Fibroblast of lung (primary cell): ENCODE measurements around the gene MBD4. TPM values are rescaled to one million over a fixed set of nuclear protein-coding genes. Genes with fewer than 3 reads are reported as not detected.

ENCODE experiments used
- DNase-seq, 2 donors: peaks; one replicate each; pipeline versions ENCODE4 v3.0.0 to v3.0.0-alpha.2; 2010; ENCODE audit warnings: low read depth in 2 of 2
- H2AFZ ChIP-seq: 2 replicates; pipeline ENCODE4 v1.5.1; 2012; ENCODE audit warnings: low read length, control low read depth, inconsistent platforms
- H3K27ac ChIP-seq: 2 replicates; pipeline ENCODE4 v1.5.1; 2011; ENCODE audit warnings: low read length, control low read depth; ENCODE audit not compliant: insufficient read depth
- H3K27me3 ChIP-seq: 2 replicates; pipeline ENCODE4 v1.5.1; 2011; ENCODE audit warnings: mild to moderate bottlenecking, low read length; ENCODE audit not compliant: control insufficient read depth, insufficient read depth
- H3K36me3 ChIP-seq: 2 replicates; pipeline ENCODE4 v1.5.1; 2011; ENCODE audit warnings: low read length; ENCODE audit not compliant: control insufficient read depth, insufficient read depth
- H3K4me1 ChIP-seq: 2 replicates; pipeline ENCODE4 v1.5.1; 2011; ENCODE audit warnings: low read length; ENCODE audit not compliant: control insufficient read depth, insufficient read depth; ENCODE audit errors: extremely low read depth
- H3K4me2 ChIP-seq: 2 replicates; pipeline ENCODE4 v1.5.1; 2011; ENCODE audit warnings: low read length, control low read depth; ENCODE audit not compliant: insufficient read depth; ENCODE audit errors: extremely low read depth
- H3K4me3 ChIP-seq, 4 experiments: fragments of 200-600 bp in 1 of 4; sonication (generic) in 1 of 4; replicated peaks in 1 of 4; 2 replicates each; pipeline ENCODE4 v1.5.1; 2011 to 2016; ENCODE audit warnings: low read length in 4 of 4, low read depth in 3 of 4, mild to moderate bottlenecking in 3 of 4, control low read depth in 2 of 4, inconsistent platforms in 1 of 4, mixed read lengths in 1 of 4; ENCODE audit not compliant: insufficient read depth in 1 of 4; ENCODE audit errors: control extremely low read depth in 1 of 4
- H3K79me2 ChIP-seq: 2 replicates; pipeline ENCODE4 v1.5.1; 2012; ENCODE audit warnings: mild to moderate bottlenecking, low read length, inconsistent platforms; ENCODE audit not compliant: control insufficient read depth, insufficient read depth
- H3K9ac ChIP-seq: 2 replicates; pipeline ENCODE4 v1.5.1; 2011; ENCODE audit warnings: mild to moderate bottlenecking, low read length, control low read depth; ENCODE audit not compliant: insufficient read depth
- H3K9me3 ChIP-seq: 2 replicates; pipeline ENCODE4 v1.5.1; 2012; ENCODE audit warnings: low read depth, low read length; ENCODE audit not compliant: control insufficient read depth, insufficient read depth
- H4K20me1 ChIP-seq: 2 replicates; pipeline ENCODE4 v1.5.1; 2011; ENCODE audit warnings: low read length; ENCODE audit not compliant: control insufficient read depth, insufficient read depth; ENCODE audit errors: extremely low read depth
- CTCF ChIP-seq, 2 donors: IDR thresholded peaks in 1 of 2; conservative IDR thresholded peaks in 1 of 2; 1 replicate in 1 of 2; 2 replicates in 1 of 2; pipeline ENCODE4 v1.5.1; 2011 to 2012; ENCODE audit warnings: low read length in 2 of 2, control low read depth in 1 of 2, inconsistent platforms in 1 of 2, low read depth in 1 of 2, mild to moderate bottlenecking in 1 of 2
- EZH2 ChIP-seq: IDR thresholded peaks from 2 replicates; pipeline ENCODE4 v1.5.1; 2012; ENCODE audit warnings: low read length, control low read depth, mild to moderate bottlenecking; ENCODE audit errors: missing control alignments
- polyA plus RNA-seq, 2 donors: library from polyadenylated mRNA; depleted of rRNA in 1 of 2; stranded (reverse) in 1 of 2; unstranded in 1 of 2; fragments of >200 nt; gene quantifications; 2 replicates each; pipeline ENCODE4 v1.2.1, GENCODE V29; 2011 to 2012; ENCODE audit warnings: missing spikeins in 1 of 2
- total RNA-seq: library from RNA; depleted of rRNA; stranded (reverse); fragments of >200 nt; gene quantifications from 2 replicates; pipeline ENCODE4 v1.2.1, GENCODE V29; 2014

Gene MBD4
- total and polyA plus RNA-seq, 2 donors (not counting 1 experiment from before 2014, with no cell fraction given) = 27.4 to 35.5 TPM

DNA sequence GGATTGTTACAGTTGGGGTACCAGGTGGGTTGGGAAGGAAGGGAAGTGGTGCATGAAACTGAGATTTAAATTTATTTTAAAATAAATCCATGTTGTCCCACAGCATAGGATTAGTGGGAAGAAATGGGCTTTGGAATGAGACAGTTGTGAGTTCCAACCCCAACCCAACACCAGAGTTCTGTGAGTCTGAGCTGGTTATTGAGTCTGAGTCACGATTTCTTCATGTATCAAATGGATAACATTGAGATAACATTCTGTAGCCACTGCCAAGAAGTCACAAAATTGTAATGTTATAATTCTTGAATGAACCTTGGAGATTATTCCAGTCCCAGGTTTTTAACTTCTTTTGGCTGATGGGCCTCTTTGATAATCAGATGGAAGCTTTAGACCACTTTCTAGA is 14.0 kb upstream of the MBD4 start:
- H3K9ac ChIP-seq = no peak overlapping the region
- H3K4me1 ChIP-seq = no peaks in the 10 kb centered on the region
- H3K79me2 ChIP-seq = no peaks in the 10 kb centered on the region
- H3K4me2 ChIP-seq = no peak overlapping the region
- H3K9me3 ChIP-seq = no peaks in the 10 kb centered on the region
- H3K4me3 ChIP-seq = no peak overlapping the region
- no peaks in the 10 kb centered on the region for H3K27me3 ChIP-seq
- TF ChIP-seq CTCF (conservative IDR thresholded peaks at IDR 0.05 in 1 of 2, IDR thresholded peaks at IDR 0.05 in 1 of 2; ENCODE audit: low read depth in 1 of 2, low read length in 2 of 2) (no peak), EZH2 (no peak)
- no peak overlapping the region for H2AFZ ChIP-seq
- peaks cover 4% of the 10 kb centered on the region for H3K36me3 ChIP-seq
- H4K20me1 ChIP-seq = no peaks in the 10 kb centered on the region
- H3K27ac ChIP-seq = no peak overlapping the region
- peak; percentile 47 to 65 for DNase-seq

DNA sequence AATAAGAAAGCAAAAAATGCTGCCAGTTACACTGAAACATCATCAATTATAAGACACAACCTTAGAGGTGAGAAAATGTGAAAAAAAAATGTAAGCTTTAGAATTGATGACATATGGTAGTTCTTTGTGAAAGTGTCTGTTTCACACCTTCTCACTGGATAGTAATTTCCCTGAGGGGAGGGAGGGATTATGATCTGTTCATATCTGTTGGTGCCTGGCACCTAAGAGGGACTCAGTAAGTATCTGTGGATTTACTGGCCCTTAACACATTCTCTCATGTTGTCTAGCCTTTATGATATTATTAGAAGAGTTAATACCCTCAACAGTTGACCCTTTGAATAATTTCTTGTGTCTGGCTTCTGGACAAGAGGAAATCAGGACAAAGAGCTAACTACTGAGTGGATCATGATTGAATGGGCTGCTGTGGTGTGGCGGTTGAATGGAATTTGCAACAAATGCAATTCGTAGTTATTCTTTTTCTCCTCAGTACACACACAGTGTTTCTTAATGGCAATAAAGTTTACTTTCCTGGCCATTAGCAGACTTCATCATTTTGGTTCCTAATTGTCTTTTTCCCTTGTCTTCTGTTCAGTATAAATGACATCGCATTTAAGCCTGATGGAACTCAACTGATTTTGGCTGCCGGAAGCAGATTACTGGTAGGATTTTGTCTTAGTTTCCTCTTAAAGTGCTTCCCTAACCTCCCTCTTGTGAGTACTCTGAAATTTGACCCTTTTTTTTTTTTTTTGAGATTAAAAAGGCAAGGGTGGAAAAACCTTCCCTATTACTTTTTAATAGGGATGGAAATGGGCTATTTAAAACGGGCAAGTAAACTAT is 9.7 kb upstream of the MBD4 start:
- Histone ChIP-seq H3K9ac (no peak overlapping the region), H3K27ac (no peak overlapping the region), H3K79me2 (no peaks in the 10 kb centered on the region), H3K4me1 (no peaks in the 10 kb centered on the region), H2AFZ (no peak overlapping the region), H3K4me3 (no peak overlapping the region), H3K4me2 (no peak overlapping the region), H3K9me3 (no peaks in the 10 kb centered on the region), H3K36me3 (peaks cover 2% of the 10 kb centered on the region), H4K20me1 (no peaks in the 10 kb centered on the region), H3K27me3 (no peaks in the 10 kb centered on the region)
- DNase-seq = peak; percentile 39 to 42
- TF ChIP-seq EZH2 = no peak
- TF ChIP-seq CTCF (conservative IDR thresholded peaks at IDR 0.05 in 1 of 2, IDR thresholded peaks at IDR 0.05 in 1 of 2; ENCODE audit: low read depth in 1 of 2, low read length in 2 of 2) = no peak

DNA sequence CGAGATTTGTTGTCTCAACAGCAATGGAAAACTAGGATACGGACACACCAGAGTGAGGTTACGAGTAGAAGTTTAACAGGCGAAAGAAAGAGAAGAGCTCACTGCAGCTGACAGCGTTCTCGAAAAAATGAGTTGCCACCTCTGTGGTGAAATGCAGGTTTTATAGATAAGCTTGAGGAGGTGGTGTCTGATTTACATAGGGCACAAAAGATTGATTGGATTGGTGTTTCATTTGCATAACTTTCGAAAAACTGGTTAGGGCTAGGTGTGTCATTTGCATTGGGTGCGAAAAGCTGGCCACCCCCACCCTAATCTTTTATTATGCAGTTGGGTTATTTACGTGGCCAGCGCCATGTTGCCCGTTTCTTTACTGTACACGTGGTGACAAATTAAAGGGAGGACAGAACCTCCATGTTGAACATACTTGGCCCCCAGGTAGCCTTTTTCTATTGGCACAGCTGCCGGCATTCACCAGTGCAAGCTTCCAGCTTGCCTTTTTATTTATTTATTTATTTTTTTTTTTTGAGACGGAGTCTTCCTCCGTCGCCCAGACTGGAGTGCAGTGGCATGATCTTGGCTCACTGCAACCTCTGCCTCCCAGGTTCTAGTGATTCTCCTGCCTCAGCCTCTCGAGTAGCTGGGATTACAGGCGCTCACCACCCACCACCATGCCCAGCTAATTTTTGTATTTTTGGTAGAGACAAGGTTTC is 8.6 kb upstream of the MBD4 start:
- Histone ChIP-seq H3K79me2 (no peaks in the 10 kb centered on the region), H2AFZ (no peak overlapping the region), H3K4me3 (no peak overlapping the region), H3K4me1 (peaks cover 1% of the 10 kb centered on the region), H3K36me3 (peaks cover 2% of the 10 kb centered on the region), H3K4me2 (no peak overlapping the region), H3K27ac (no peak overlapping the region), H4K20me1 (no peaks in the 10 kb centered on the region), H3K9ac (no peak overlapping the region), H3K9me3 (no peaks in the 10 kb centered on the region), H3K27me3 (no peaks in the 10 kb centered on the region)
- no peak for TF ChIP-seq EZH2
- DNase-seq = no peak
